Esophagus squamous epithelium (tissue), 4 donors: ENCODE data around the gene LIMCH1.

Experiments used
- CTCF ChIP-seq, 6 experiments: fragments of 450-650 bp in 4 of 6; fragments of 200-600 bp in 2 of 6; sonication (generic) in 2 of 6; IDR thresholded peaks; one replicate each; pipeline ENCODE4 v1.5.1; 2016 to 2019; ENCODE audit warnings: antibody characterized with exemption in 6 of 6, mild to moderate bottlenecking in 4 of 6, moderate library complexity in 4 of 6
- POLR2A ChIP-seq, 4 donors: fragments of 450-650 bp; IDR thresholded peaks; one replicate each; pipeline ENCODE4 v1.6.1; 2017; ENCODE audit warnings: antibody characterized with exemption in 4 of 4, mild to moderate bottlenecking in 4 of 4, moderate library complexity in 3 of 4

- no peak for TF ChIP-seq CTCF (IDR thresholded peaks at IDR 0.05)
- no peak for TF ChIP-seq POLR2A (IDR thresholded peaks at IDR 0.05)
These were observed 97.5 kb downstream of the LIMCH1 start for GRCh38 chr4:41635441-41635840.
